ENCODE measurements around the gene WDR74.
A peak's percentile ranks its signal among the peaks of the same experiment; 100 is the strongest.
"Not testable (repeated sequence)": the region's sequence is repeated elsewhere in the genome, so short reads cannot be mapped to it uniquely, and the experiment has no call there.

Gene WDR74

GRCh38 chr11:62839050-62839945 is at the start of gene WDR74:
TSS of gene WDR74 (minus strand) at chr11:62839590. CDS start at chr11:62839570, 20 bp downstream.
- DNase-seq: peak; percentile 60

GRCh38 chr11:62889126-62889483 is 49.7 kb upstream of the WDR74 start:
- no peak for DNase-seq

GRCh38 chr11:62888406-62888805 is 49.0 kb upstream of the WDR74 start:
- DNase-seq: no peak

- no peak for DNase-seq
Observed at GRCh38 chr11:62885137-62885750, 45.9 kb upstream of the WDR74 start.

DNA sequence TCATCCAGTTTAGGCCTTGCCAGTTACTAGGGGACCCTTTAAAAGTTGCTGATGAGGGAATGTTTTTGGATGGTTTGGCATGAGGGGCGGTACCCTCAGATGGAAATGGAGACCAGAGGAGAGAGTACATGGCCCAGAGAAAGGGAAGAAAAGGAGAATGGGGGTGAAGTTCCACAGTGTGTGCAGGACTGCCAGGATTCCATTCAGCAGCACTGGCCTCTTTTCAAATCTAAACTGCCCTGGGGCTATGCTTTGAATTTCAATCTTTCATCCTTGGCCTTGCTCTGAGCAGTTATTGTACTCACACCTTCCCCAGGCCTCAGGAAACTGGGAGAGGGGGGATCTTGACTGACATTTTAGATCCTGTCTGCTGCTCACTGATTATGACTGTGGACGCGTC is 44.3 kb upstream of the WDR74 start:
- no peak for DNase-seq

DNA sequence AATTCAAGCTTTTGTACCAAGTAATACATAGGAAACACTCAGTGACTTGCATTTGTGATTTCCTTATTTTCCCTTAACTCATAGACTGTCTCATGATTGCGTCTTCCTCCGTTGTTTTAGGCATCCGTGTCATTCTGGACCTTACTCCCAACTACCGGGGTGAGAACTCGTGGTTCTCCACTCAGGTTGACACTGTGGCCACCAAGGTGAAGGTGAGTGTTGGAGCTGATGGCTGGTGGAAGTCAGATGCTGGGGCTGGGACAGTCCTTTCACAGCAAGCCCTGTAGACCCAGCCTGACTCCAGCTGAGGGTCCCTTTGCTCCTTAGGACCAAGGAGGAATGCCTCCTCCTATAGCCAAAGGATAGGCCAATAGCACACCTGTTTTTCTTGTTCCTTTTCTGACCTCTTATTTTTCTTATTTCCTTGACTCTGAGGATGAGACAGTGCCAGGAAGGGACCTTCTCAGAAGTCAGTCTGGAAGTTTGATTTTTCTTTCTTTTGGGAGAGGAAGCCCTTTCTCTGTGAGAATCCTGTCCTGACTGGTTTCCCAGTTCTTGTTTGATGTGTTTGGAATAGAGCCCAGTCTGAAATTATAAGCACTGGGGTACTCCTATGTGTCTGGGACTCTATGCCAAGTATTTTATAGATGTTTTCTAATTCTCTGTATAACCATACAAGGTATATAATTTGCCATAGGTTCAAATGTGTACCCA is 43.6 kb upstream of the WDR74 start:
- no peak for DNase-seq

GRCh38 chr11:62882431-62882749 is 43.0 kb upstream of the WDR74 start:
- DNase-seq: no peak

DNA sequence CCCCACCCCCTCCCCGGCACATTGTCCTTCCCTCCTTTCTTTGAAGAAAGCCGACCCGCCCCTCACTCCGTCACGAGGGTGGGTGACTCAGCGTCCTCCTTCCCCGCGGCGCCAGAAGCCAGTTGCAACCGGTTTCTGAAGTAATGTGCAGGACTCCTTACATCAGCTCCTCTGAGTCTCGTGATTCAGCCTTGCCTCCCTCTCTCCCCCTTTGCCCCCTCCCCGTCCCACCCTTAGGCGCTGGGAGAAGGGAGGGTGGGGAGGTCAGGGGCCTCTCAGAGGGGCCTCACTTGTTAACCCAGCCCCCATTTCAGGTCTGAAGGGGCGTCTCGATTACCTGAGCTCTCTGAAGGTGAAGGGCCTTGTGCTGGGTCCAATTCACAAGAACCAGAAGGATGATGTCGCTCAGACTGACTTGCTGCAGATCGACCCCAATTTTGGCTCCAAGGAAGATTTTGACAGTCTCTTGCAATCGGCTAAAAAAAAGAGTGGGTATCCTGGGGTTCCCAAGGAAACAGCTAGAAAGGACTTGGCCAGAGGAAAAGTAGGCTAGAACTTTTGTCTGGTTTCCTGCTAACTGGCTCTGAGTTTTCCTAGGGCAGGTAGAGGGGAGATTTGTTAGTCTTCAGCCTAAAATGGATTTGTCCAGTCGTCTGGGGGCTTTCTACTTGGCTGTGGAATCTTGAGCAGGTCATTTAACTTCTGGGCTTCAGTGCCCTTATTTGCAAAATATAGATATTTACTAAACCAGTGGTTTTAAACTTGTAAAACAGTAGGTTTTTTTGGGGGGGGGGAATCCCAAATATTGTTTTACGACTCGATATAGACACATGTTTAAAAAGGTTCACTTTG is 42.4 kb upstream of the WDR74 start:
- DNase-seq: no peak

DNA sequence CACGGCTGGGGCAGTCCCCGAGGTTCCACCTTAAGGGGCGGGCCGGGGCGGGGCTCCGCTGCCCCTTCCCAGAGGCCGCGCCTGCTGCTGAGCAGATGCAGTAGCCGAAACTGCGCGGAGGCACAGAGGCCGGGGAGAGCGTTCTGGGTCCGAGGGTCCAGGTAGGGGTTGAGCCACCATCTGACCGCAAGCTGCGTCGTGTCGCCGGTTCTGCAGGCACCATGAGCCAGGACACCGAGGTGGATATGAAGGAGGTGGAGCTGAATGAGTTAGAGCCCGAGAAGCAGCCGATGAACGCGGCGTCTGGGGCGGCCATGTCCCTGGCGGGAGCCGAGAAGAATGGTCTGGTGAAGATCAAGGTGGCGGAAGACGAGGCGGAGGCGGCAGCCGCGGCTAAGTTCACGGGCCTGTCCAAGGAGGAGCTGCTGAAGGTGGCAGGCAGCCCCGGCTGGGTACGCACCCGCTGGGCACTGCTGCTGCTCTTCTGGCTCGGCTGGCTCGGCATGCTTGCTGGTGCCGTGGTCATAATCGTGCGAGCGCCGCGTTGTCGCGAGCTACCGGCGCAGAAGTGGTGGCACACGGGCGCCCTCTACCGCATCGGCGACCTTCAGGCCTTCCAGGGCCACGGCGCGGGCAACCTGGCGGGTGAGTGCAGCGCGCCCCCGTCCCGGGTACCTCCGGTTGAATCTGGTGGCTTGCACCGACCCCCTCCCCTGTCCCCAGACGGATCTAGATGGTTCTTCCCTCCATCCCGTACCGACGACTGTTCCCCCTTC is 41.6 kb upstream of the WDR74 start, which contains the start of gene SLC3A2:
Gene SLC3A2, plus strand, starts transcription at position 94 of the 776 bp plus-strand sequence. Its CDS starts 128 bp downstream, at position 222.
- peak; percentile 51 for DNase-seq

DNA sequence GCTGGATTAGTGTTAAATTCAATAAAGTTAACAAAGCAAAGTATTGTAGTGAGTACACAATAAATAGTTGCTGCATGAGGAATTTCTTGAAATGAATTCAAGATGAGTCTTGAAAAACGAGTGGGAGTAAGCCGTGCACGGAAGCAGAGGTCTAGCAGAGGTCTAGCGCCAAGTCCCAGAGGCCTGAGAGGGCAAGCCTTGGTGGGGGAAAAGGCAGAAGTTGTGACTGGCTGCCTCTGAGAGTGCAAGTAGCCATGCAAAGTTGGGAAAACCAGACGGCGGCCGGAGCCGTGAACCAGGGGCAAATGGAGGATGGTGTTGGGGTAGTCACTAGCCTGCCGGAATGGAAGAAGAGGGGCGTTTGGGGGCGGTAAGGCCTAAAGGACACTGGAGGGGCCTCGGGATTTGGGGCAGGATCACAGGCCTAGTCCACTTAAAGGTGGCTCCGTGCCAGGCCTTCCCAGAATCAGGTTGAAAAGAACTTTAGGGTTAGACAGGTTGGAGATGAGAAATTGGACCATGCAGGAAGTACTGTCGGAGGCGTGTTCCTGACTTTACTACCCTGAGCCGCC is 40.9 kb upstream of the WDR74 start:
- DNase-seq: no peak

DNA sequence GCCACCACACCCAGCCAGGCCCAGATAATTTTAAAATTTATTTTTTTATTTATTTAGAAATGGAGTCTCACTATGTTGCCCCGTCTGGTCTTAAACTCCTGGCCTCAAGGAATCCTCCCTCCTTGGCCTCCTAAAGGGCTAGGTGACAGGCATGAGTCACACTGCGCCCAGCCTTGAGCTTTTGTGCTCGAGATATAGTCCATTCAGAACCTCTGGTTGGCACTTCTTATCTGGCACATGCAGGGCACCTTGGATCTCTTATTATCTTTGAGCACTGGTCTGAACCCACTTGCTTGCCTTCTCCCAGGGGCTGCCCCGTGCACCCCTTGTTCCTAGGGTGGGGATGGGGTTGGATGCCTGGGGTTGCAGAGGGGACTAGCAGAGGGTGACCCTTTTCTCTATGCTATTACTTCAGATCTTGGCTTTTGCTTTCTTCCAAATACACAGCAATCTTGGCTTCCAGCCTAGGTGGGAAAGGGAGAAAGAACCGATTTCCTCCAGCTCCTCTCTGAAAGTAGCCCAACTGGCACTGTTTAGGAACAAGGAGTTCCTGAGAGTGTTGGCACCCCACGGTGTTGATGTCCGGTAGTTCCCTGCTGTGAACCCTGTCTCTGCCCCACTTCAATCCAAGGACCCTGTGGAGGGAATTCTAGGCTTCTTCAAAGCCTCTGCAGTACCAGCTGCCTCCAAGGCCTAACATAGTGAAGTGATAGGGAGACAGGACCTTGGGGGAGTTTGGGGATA is 40.0 kb upstream of the WDR74 start:
- no peak for DNase-seq

GRCh38 chr11:62876712-62877111 is 37.3 kb upstream of the WDR74 start:
- DNase-seq: no peak

GRCh38 chr11:62875698-62876478 is 36.5 kb upstream of the WDR74 start:
- peak; percentile 34 for DNase-seq

DNA sequence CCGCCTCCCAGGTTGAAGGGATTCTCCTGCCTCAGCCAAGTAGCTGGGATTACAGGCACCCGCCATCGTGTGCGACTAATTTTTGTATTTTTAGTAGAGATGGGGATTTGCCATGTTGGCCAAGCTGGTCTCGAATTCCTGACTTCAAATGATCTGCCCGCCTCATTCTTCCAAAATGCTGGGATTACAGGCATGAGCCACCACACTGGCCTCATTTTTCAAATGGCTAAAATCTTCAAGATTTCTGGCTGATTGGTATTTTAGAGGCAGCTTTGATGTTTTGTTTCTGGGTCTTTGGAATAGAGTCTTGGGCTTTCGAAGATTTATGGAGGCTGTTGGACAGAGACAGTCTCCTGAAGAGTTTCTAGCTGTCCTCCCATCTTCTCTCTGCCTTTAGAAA is 35.5 kb upstream of the WDR74 start:
- DNase-seq: no peak

DNA sequence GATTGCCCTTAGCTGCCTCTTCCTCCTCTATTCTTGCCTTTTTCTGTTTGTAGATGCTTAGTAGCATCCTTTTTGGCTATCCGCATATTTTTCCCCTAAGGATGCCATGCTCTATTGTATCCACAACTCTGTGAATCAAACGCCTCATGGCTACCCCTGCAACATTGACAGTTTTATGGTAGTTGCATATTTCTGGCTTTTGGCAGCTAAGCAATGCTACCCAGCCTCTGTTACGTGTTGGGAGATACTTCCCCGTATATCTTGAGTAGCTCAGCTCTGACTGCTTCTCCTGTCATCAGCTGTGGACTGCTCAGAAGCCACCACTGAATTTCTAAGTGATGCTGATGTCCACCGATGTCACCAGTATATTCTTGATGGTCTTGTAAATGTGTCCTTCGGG is 26.2 kb upstream of the WDR74 start:
- DNase-seq: no peak

GRCh38 chr11:62863687-62864335 is 24.4 kb upstream of the WDR74 start:
- DNase-seq: no peak

DNA sequence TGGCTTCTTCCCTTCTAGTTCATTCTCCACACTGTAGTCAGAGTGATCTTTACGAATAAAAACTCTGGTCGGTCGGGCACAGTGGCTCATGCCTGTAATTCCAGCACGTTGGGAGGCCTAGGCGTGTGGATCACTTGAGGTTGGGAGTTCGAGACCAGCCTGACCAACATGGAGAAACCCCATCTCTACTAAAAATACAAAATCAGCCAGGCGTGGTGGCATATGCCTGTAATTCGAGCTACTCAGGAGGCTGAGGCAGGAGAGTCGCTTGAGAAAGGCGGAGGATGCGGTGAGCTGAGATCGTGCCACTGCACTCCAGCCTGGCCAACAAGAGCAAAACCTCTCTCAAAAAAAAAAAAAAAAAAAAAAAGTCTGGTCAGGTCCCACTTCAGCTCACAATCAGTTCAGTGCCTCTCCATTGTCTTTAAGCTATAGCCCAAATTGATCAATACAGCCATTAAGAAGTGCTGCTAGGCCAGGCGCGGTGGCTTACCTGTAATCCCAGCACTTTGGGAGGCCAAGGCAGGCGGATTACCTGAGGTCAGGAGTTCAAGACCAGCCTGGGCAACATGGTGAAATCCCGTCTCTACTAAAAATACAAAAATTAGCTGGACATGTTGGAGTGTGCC is 22.3 kb upstream of the WDR74 start:
- DNase-seq: not testable (repeated sequence)

GRCh38 chr11:62860835-62861563 is 21.6 kb upstream of the WDR74 start:
- no peak for DNase-seq

Measured in DMS 273 treated with DMSO at 0.1 percent for 48 hours (cell line).